ENCODE data around the gene LHPP. TPM values are rescaled to one million over a fixed set of nuclear protein-coding genes. Genes with fewer than 3 reads are reported as not detected.

Gene LHPP
- polyA plus RNA-seq, 2 of the 4 experiments (the other 2 are of a cell fraction) = 14.4 to 18.6 TPM

- ATAC-seq (no peak), FAIRE-seq (no peak), DNase-seq (ENCODE audit: low read depth in 1 of 2, low spot score in 1 of 2) (no peak)
- WGBS (ENCODE audit: missing lambda C conversion rate) = 86% methylated on average over 23 of the region's 23 CpGs
- TF ChIP-seq HOXA7 (CRISPR knock-in tag; IDR thresholded peaks at IDR 0.05) (no peak), CTCF (IDR thresholded peaks at IDR 0.05) (no peak), ZC3H11A (IDR thresholded peaks at IDR 0.05) (no peak), MAX (IDR thresholded peaks at IDR 0.05) (no peak), GATA3 (IDR thresholded peaks at IDR 0.05; ENCODE audit: borderline replicate concordance) (no peak), BHLHE40 (IDR thresholded peaks at IDR 0.05; ENCODE audit: low read depth, low read length) (no peak), ESRRA (IDR thresholded peaks at IDR 0.05; ENCODE audit: borderline replicate concordance, low read length) (no peak), SREBF2 (IDR thresholded peaks at IDR 0.05) (no peak), ATOH8 (CRISPR knock-in tag; IDR thresholded peaks at IDR 0.05; ENCODE audit: low read depth) (no peak), FOXS1 (CRISPR knock-in tag; IDR thresholded peaks at IDR 0.05) (no peak), JUN (IDR thresholded peaks at IDR 0.05) (no peak), BCL3 (IDR thresholded peaks at IDR 0.05) (no peak), HES2 (IDR thresholded peaks at IDR 0.05) (no peak), E2F6 (IDR thresholded peaks at IDR 0.05; ENCODE audit: borderline replicate concordance, low read depth) (no peak), CBX8 (IDR thresholded peaks at IDR 0.05) (no peak), RNF2 (IDR thresholded peaks at IDR 0.05; ENCODE audit: borderline replicate concordance, low read depth) (no peak), REST (IDR thresholded peaks at IDR 0.05) (no peak), EP300 (IDR thresholded peaks at IDR 0.05) (no peak)
- Histone ChIP-seq H3K27ac (no peak overlapping the region), H3K4me2 (no peak overlapping the region), H3K9me3 (no peaks in the 10 kb centered on the region), H3K4me1 (peaks cover 18% of the 10 kb centered on the region), H3K4me3 (no peak overlapping the region)
- ChIA-PET POLR2A (no interaction called here), CTCF (interaction anchor here (1.7 to 6.8 kb wide), 2 partner anchors 69 to 216 kb away, joined by 3 to 79 read pairs; no protein-coding TSS in a partner anchor)
Measured at GRCh38 chr10:124524991-124525653, 63.5 kb downstream of the LHPP start.
